HFF-Myc (cell line): Measurements from ENCODE around the gene OR52N2.
A peak's percentile ranks its signal among the peaks of the same experiment; 100 is the strongest.

ENCODE experiments used
- DNase-seq: peaks from one replicate; pipeline ENCODE4 v3.0.0-alpha.2; 2011; ENCODE audit warnings: low read depth; ENCODE audit errors: extremely low read depth
- H3K4me3 ChIP-seq: replicated peaks from 2 replicates; pipeline ENCODE4 v1.5.1; 2011; ENCODE audit warnings: low read depth, mild to moderate bottlenecking, control low read depth, low read length
- CTCF ChIP-seq: IDR thresholded peaks from 2 replicates; pipeline ENCODE4 v1.5.1; 2012; ENCODE audit warnings: mild to moderate bottlenecking, low read depth, low read length, control low read depth; ENCODE audit errors: missing control alignments

OR52N2 gene

GRCh38 chr11:5809122-5809519, 397 bp downstream of the OR52N2 start:
- peak overlapping the region; percentile 29 for H3K4me3 ChIP-seq
- TF ChIP-seq CTCF = no peak

GRCh38 chr11:5809905-5810795, 1.4 kb downstream of the OR52N2 start:
- TF ChIP-seq CTCF = no peak
- no peak overlapping the region for H3K4me3 ChIP-seq
- DNase-seq = no peak

More at GRCh38 chr11:5809122-5809519, 397 bp downstream of the OR52N2 start:
- DNase-seq = no peak

- DNase-seq = no peak
- TF ChIP-seq CTCF = no peak
- no peak overlapping the region for H3K4me3 ChIP-seq
Observed at GRCh38 chr11:5815534-5815933, 6.8 kb downstream of the OR52N2 start.

GRCh38 chr11:5818245-5818886, 9.6 kb downstream of the OR52N2 start:
- TF ChIP-seq CTCF = no peak
- no peak for DNase-seq
- H3K4me3 ChIP-seq = no peak overlapping the region

- no peak for TF ChIP-seq CTCF
- no peak overlapping the region for H3K4me3 ChIP-seq
- no peak for DNase-seq
Observed at GRCh38 chr11:5831196-5831829, 22.6 kb downstream of the OR52N2 start.

- no peak for TF ChIP-seq CTCF
- no peak for DNase-seq
- no peak overlapping the region for H3K4me3 ChIP-seq
Observed at GRCh38 chr11:5833446-5833845, 24.7 kb downstream of the OR52N2 start.
